ENCODE results near the gene TMEM132C. TPM values are rescaled to one million over a fixed set of nuclear protein-coding genes. Genes with fewer than 3 reads are reported as not detected.

Gene TMEM132C
- total and polyA plus RNA-seq, 5 donors, result 4.9 to 16.3 (median 9.4) TPM

DNA sequence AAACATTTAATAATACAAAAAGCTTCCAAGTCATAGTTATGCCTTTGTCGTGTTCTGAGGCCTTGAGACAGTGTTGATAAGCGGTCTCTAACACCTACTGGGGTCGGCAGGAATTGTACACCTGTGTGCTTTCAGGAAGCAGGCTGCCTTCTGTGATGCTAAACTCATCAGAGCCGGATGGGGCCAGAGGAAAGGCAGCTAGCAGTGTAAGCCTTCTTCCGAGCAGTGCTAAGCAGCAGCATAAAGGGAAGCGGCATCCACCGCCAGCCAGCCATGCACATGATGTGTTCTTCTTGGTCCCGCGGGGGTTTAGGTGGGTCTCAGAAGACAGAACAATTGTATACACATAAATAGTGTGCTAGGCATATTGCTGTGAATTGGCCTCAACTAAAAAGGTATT lies 397.5 kb downstream of the TMEM132C start:
- Histone ChIP-seq H3K4me3 (ENCODE audit: low read length) (no peak overlapping the region), H3K27me3 (ENCODE audit: control insufficient read depth, insufficient read depth) (no peaks in the 10 kb centered on the region), H3K4me1 (ENCODE audit: control insufficient read depth, insufficient read depth, low read length) (no peaks in the 10 kb centered on the region), H3K9me3 (ENCODE audit: control insufficient read depth, low read length) (no peaks in the 10 kb centered on the region), H3K27ac (ENCODE audit: low read length) (no peak overlapping the region)
- no peak for DNase-seq
- intact Hi-C loops (cut with DNase I), result no loop called here
- 83% methylated on average over 9 of the region's 9 CpGs for WGBS
- ATAC-seq, result no peak

GRCh38 chr12:128667193-128667592 lies 400.2 kb downstream of the TMEM132C start:
- Histone ChIP-seq H3K4me1 (ENCODE audit: control insufficient read depth, insufficient read depth, low read length) (no peaks in the 10 kb centered on the region), H3K27ac (ENCODE audit: low read length) (no peak overlapping the region), H3K27me3 (ENCODE audit: control insufficient read depth, insufficient read depth) (no peaks in the 10 kb centered on the region), H3K9me3 (ENCODE audit: control insufficient read depth, low read length) (no peaks in the 10 kb centered on the region), H3K4me3 (ENCODE audit: low read length) (no peak overlapping the region)
- intact Hi-C loops (cut with DNase I), result no loop called here
- 86% methylated on average over 7 of the region's 7 CpGs for WGBS
- ATAC-seq (no peak), DNase-seq (no peak)

GRCh38 chr12:128671528-128672042 lies 404.6 kb downstream of the TMEM132C start:
- 78% methylated on average over 5 of the region's 5 CpGs for WGBS

GRCh38 chr12:128672428-128672827 lies 405.5 kb downstream of the TMEM132C start:
- no peak for ATAC-seq
- intact Hi-C loops (cut with DNase I), result no loop called here
- Histone ChIP-seq H3K27me3 (ENCODE audit: control insufficient read depth, insufficient read depth) (no peaks in the 10 kb centered on the region), H3K4me1 (ENCODE audit: control insufficient read depth, insufficient read depth, low read length) (no peaks in the 10 kb centered on the region), H3K27ac (ENCODE audit: low read length) (no peak overlapping the region), H3K9me3 (ENCODE audit: control insufficient read depth, low read length) (no peaks in the 10 kb centered on the region), H3K4me3 (ENCODE audit: low read length) (no peak overlapping the region)
- no peak for DNase-seq

More at GRCh38 chr12:128671528-128672042, 404.6 kb downstream of the TMEM132C start:
- Histone ChIP-seq H3K27ac (ENCODE audit: low read length) (no peak overlapping the region), H3K4me3 (ENCODE audit: low read length) (no peak overlapping the region), H3K27me3 (ENCODE audit: control insufficient read depth, insufficient read depth) (no peaks in the 10 kb centered on the region), H3K9me3 (ENCODE audit: control insufficient read depth, low read length) (no peaks in the 10 kb centered on the region), H3K4me1 (ENCODE audit: control insufficient read depth, insufficient read depth, low read length) (no peaks in the 10 kb centered on the region)
- no peak for DNase-seq
- intact Hi-C loops (cut with DNase I), result no loop called here
- ATAC-seq, result no peak

DNA sequence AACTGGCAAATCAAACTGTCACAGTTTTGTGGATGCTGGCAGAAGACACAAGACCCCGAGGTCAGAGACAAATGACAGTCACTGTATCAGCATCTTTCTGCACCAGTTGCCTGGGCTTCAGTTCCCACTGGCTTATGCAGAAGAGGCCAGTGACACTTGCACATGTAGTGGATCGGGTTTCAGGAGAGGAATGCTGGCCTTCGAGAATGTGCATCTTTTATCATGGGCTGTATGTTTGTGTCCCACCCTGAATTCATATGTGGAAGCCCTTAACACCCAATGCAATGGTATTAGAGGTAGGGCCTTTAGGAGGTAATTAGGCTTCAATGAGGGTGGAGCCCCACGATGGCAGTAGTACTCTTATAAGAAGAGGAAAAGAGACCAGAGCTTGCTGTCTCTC lies 405.9 kb downstream of the TMEM132C start:
- no peak for DNase-seq
- intact Hi-C loops (cut with DNase I), result no loop called here
- no peak overlapping the region for H3K27ac ChIP-seq (ENCODE audit: low read length)
- no peak overlapping the region for H3K4me3 ChIP-seq (ENCODE audit: low read length)
- H3K9me3 ChIP-seq (ENCODE audit: control insufficient read depth, low read length), result no peaks in the 10 kb centered on the region
- 44% methylated on average over 4 of the region's 4 CpGs for whole genome bisulfite sequencing
- no peaks in the 10 kb centered on the region for H3K27me3 ChIP-seq (ENCODE audit: control insufficient read depth, insufficient read depth)
- H3K4me1 ChIP-seq (ENCODE audit: control insufficient read depth, insufficient read depth, low read length), result no peaks in the 10 kb centered on the region
- ATAC-seq, result no peak

DNA sequence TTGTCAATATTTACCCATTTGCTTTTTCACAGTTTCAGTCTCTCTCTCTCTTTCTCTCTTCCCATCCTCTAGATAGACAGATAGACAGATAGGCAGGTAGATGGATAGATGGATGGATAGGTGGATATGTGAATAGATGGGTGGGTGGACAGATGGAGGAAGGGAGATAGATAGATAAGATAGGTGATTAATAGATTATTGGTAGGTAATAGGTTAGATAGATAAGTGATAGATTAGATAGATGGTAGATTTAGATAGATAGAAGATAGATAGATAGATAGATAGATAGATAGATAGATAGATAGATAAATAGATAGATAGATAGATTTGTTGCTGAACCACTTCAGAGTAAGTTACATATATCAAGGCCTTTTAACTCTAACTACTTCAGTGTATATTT lies 408.6 kb downstream of the TMEM132C start:
- no peak overlapping the region for H3K4me3 ChIP-seq (ENCODE audit: low read length)

DNA sequence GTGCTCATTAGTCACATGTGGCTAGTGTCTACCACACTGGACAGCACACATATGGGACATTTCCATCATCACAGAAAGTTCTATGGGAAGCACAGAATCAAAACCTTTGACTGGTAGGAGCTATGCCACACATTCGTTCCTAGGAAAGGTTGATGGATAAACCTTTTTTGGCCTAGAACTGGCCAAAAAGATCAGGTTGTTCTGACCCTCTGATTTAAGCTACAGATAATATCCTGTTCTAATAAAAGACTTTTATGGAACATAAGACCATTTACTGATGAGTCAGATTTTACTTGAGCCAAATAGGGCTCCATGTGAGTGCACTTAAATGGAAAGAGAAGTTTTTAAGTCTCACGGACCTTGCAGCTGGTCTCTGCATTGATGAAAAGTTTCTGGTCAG lies 413.6 kb downstream of the TMEM132C start:
- ATAC-seq (no peak), DNase-seq (no peak)
- intact Hi-C loops (cut with DNase I), result no loop called here
- WGBS, result 59% methylated on average over 2 of the region's 2 CpGs
- Histone ChIP-seq H3K27ac (ENCODE audit: low read length) (no peak overlapping the region), H3K4me1 (ENCODE audit: control insufficient read depth, insufficient read depth, low read length) (no peaks in the 10 kb centered on the region), H3K9me3 (ENCODE audit: control insufficient read depth, low read length) (no peaks in the 10 kb centered on the region), H3K4me3 (ENCODE audit: low read length) (no peak overlapping the region), H3K27me3 (ENCODE audit: control insufficient read depth, insufficient read depth) (no peaks in the 10 kb centered on the region)

More for the DNA sequence above, 408.6 kb downstream of the TMEM132C start:
- DNase-seq, result no peak
- no peak for ATAC-seq
- Histone ChIP-seq H3K27me3 (ENCODE audit: control insufficient read depth, insufficient read depth) (no peaks in the 10 kb centered on the region), H3K4me1 (ENCODE audit: control insufficient read depth, insufficient read depth, low read length) (no peaks in the 10 kb centered on the region), H3K9me3 (ENCODE audit: control insufficient read depth, low read length) (no peaks in the 10 kb centered on the region), H3K27ac (ENCODE audit: low read length) (no peak overlapping the region)
- intact Hi-C loops (cut with DNase I), result no loop called here

- no peaks in the 10 kb centered on the region for H3K9me3 ChIP-seq (ENCODE audit: control insufficient read depth, low read length)
- no peak for DNase-seq
- no peak for ATAC-seq
- H3K27ac ChIP-seq (ENCODE audit: low read length), result no peak overlapping the region
- intact Hi-C loops (cut with DNase I), result no loop called here
- no peak overlapping the region for H3K4me3 ChIP-seq (ENCODE audit: low read length)
- no peaks in the 10 kb centered on the region for H3K4me1 ChIP-seq (ENCODE audit: control insufficient read depth, insufficient read depth, low read length)
- 79% methylated on average over 20 of the region's 20 CpGs for WGBS
- H3K27me3 ChIP-seq (ENCODE audit: control insufficient read depth, insufficient read depth), result no peaks in the 10 kb centered on the region
Measured at GRCh38 chr12:128682548-128683275, 415.7 kb downstream of the TMEM132C start.

DNA sequence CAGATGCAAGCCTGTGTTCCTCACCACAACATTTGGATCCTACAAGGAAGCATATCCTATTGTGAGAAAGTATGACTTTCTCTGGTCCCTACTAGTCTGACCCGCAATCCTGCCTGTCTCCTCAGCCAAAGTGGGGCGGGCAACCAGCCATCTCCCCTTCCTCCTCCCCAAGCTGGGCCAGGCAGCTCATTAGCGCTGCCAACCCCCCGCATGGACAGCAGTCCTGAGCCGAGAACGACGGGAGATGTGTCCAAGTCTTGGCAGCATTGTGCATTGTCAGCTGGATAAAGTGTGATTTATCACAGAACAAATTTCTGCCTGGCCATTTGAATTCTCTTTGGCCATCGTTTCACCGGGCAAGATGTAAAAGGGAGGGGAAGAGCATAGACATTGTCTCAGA lies 417.4 kb downstream of the TMEM132C start:
- WGBS, result 49% methylated on average over 9 of the region's 9 CpGs
- intact Hi-C loops (cut with DNase I), result no loop called here
- Histone ChIP-seq H3K27me3 (ENCODE audit: control insufficient read depth, insufficient read depth) (no peaks in the 10 kb centered on the region), H3K4me1 (ENCODE audit: control insufficient read depth, insufficient read depth, low read length) (no peaks in the 10 kb centered on the region), H3K4me3 (ENCODE audit: low read length) (no peak overlapping the region), H3K27ac (ENCODE audit: low read length) (no peak overlapping the region), H3K9me3 (ENCODE audit: control insufficient read depth, low read length) (no peaks in the 10 kb centered on the region)
- ATAC-seq (no peak), DNase-seq (peak in 1 of 3 donors; percentile 67)

- no peak for DNase-seq
- ATAC-seq, result no peak
- no peaks in the 10 kb centered on the region for H3K9me3 ChIP-seq (ENCODE audit: control insufficient read depth, low read length)
- no peak overlapping the region for H3K27ac ChIP-seq (ENCODE audit: low read length)
- H3K27me3 ChIP-seq (ENCODE audit: control insufficient read depth, insufficient read depth), result no peaks in the 10 kb centered on the region
- H3K4me3 ChIP-seq (ENCODE audit: low read length), result no peak overlapping the region
- intact Hi-C loops (cut with DNase I), result no loop called here
- 87% methylated on average over 11 of the region's 11 CpGs for WGBS
- H3K4me1 ChIP-seq (ENCODE audit: control insufficient read depth, insufficient read depth, low read length), result no peaks in the 10 kb centered on the region
Measured at GRCh38 chr12:128685903-128686475, 419.0 kb downstream of the TMEM132C start.

DNA sequence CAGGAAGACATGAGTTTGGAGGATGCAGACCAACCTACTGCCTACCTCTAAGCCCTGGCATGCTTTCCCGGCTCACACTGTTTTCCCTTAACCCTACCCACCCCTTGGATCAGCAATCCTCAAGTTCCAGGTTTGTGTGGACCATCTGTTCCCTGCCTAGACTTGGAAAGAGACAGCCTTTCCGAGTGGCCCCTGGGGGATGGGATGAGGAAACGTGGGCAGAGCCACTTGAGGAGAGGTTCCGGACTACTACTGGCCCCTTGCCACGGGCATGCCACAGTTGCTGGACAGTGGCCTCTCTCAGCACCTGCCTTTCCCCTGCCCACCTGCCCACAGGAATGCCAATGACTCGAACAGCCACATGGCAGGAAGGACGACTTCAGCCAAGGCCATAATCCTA lies 420.9 kb downstream of the TMEM132C start:
- Histone ChIP-seq H3K4me1 (ENCODE audit: control insufficient read depth, insufficient read depth, low read length) (no peaks in the 10 kb centered on the region), H3K27ac (ENCODE audit: low read length) (no peak overlapping the region), H3K9me3 (ENCODE audit: control insufficient read depth, low read length) (no peaks in the 10 kb centered on the region), H3K27me3 (ENCODE audit: control insufficient read depth, insufficient read depth) (no peaks in the 10 kb centered on the region), H3K4me3 (ENCODE audit: low read length) (no peak overlapping the region)
- intact Hi-C loops (cut with DNase I), result no loop called here
- no peak for DNase-seq
- ATAC-seq, result no peak
- WGBS, result 74% methylated on average over 7 of the region's 7 CpGs
